PFSK-1 (cell line): ENCODE measurements around the gene NUP62.

Source experiments
- REST ChIP-seq, 2 experiments: IDR thresholded peaks; 2 replicates each; pipeline versions ENCODE4 v1.6.1 to v1.8.0; 2011 to 2012; ENCODE audit warnings: low read depth in 2 of 2, low read length in 2 of 2, control low read depth in 1 of 2, inconsistent platforms in 1 of 2, mild to moderate bottlenecking in 1 of 2, moderate library complexity in 1 of 2; ENCODE audit not compliant: insufficient read depth in 1 of 2
- SIN3A ChIP-seq: IDR thresholded peaks from 2 replicates; pipeline ENCODE4 v1.6.1; 2012; ENCODE audit warnings: mild to moderate bottlenecking, low read length, moderate library complexity, borderline replicate concordance; ENCODE audit not compliant: insufficient read depth

- TF ChIP-seq REST (IDR thresholded peaks at IDR 0.05; ENCODE audit: insufficient read depth in 1 of 2, low read depth in 2 of 2, low read length in 2 of 2) (no peak), SIN3A (no peak)
These were observed 51.2 kb downstream of the NUP62 start for GRCh38 chr19:49877879-49878743.
